Gastroesophageal sphincter (tissue), 3 donors: ENCODE results near the gene HMGXB3.

Source experiments
- CTCF ChIP-seq, 4 experiments: fragments of 200-600 bp in 2 of 4; fragments of 450-650 bp in 2 of 4; sonication (generic) in 1 of 4; IDR thresholded peaks; one replicate each; pipeline ENCODE4 v1.5.1; 2017 to 2019; ENCODE audit warnings: antibody characterized with exemption in 4 of 4, mild to moderate bottlenecking in 2 of 4, moderate library complexity in 2 of 4
- EP300 ChIP-seq: sonication (generic); formaldehyde crosslinking; IDR thresholded peaks from one replicate; pipeline ENCODE4 v1.6.1; 2017; ENCODE audit warnings: antibody characterized with exemption, mild to moderate bottlenecking
- POLR2A ChIP-seq, 2 donors: fragments of 450-650 bp; IDR thresholded peaks; one replicate each; pipeline ENCODE4 v1.6.1; 2017; ENCODE audit warnings: antibody characterized with exemption in 2 of 2, mild to moderate bottlenecking in 2 of 2, moderate library complexity in 1 of 2
- POLR2AphosphoS5 ChIP-seq: sonication (generic); formaldehyde crosslinking; IDR thresholded peaks from one replicate; pipeline ENCODE4 v1.6.1; 2017; ENCODE audit warnings: antibody characterized with exemption

GRCh38 chr5:150057511-150057910 lies 57.0 kb downstream of the HMGXB3 start:
- TF ChIP-seq POLR2AphosphoS5 (no peak), POLR2A (IDR thresholded peaks at IDR 0.05) (no peak), CTCF (IDR thresholded peaks at IDR 0.05) (no peak), EP300 (no peak)
